OCI-LY3 (cell line): ENCODE results near the gene LRRC4.

Experiments used
- EZH2phosphoT487 ChIP-seq: fragments of 200-600 bp; shearing (Covaris generic); IDR thresholded peaks from 2 replicates; pipeline ENCODE4 v1.6.1; 2018; ENCODE audit warnings: antibody characterized with exemption, mixed run types, low read depth
- TF ChIP-seq, protein P1 (sequence below): fragments of 200-600, 300-600 bp; sonication (generic); IDR thresholded peaks from 2 replicates; pipeline ENCODE4 v1.5.1; 2014; ENCODE audit warnings: antibody characterized with exemption, low read length, low read depth

DNA sequence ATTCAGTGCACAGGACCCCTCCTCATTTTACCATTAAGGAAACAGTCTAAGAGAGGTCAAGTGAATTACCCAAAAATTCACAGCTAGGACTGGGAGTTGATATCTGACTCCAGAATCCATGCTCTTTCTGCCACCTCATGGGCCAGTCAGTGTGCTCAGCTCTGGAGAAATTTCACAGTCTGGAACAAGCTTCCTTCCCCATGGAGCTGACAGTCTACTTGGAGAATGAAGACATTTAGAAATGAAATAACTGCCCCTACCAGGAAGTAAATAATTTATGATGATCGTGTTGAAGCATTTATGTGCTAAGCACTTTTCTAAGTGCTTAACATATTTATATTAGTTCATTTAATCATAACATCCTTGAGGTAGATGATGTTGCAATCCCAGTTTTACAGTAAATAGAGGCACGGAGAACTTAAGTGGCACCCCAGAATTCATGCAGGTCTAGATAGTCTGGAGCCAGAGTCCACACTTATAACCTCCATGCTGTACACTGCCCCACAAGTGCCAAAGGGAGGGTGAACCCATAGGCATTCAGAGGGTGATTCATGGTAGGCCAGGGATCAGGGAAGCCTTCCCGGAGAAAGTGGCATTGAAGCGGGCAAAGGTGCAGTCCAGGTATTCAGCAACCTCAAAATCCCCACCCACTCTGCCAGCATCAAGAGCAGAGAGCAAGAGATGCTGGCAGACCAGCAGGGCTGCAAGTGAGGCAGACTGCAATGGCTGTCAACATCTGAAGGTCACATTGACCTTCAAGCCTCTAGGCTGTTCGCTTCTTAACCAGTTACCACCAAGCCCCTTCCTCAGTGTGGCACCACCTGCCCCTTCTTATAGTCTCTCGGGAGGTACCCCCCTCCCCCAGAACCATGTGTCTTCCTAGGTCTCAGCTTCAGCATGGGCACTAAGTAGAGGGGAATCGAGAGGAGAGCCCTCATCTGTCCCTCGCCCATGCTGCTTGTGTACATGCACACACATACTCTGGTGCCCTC is 38.4 kb upstream of the LRRC4 start:
- TF ChIP-seq, protein P1, sequence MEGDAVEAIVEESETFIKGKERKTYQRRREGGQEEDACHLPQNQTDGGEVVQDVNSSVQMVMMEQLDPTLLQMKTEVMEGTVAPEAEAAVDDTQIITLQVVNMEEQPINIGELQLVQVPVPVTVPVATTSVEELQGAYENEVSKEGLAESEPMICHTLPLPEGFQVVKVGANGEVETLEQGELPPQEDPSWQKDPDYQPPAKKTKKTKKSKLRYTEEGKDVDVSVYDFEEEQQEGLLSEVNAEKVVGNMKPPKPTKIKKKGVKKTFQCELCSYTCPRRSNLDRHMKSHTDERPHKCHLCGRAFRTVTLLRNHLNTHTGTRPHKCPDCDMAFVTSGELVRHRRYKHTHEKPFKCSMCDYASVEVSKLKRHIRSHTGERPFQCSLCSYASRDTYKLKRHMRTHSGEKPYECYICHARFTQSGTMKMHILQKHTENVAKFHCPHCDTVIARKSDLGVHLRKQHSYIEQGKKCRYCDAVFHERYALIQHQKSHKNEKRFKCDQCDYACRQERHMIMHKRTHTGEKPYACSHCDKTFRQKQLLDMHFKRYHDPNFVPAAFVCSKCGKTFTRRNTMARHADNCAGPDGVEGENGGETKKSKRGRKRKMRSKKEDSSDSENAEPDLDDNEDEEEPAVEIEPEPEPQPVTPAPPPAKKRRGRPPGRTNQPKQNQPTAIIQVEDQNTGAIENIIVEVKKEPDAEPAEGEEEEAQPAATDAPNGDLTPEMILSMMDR: no peak
- no peak for TF ChIP-seq EZH2phosphoT487
